IPS-18c (cell line): ENCODE results near the gene ZNF83.
"Not testable (repeated sequence)": the region's sequence is repeated elsewhere in the genome, so short reads cannot be mapped to it uniquely, and the experiment has no call there.

Experiments used
- H3K4me3 ChIP-seq: 2 replicates; pipeline ENCODE4 v1.7.0; 2013; ENCODE audit warnings: low read depth, mild to moderate bottlenecking, low read length, moderate library complexity; ENCODE audit not compliant: insufficient read depth
- H3K9me3 ChIP-seq: one replicate; pipeline ENCODE4 v1.6.1; 2013; ENCODE audit warnings: mild to moderate bottlenecking, low read length, moderate library complexity; ENCODE audit not compliant: control insufficient read depth, insufficient read depth

Gene ZNF83

DNA sequence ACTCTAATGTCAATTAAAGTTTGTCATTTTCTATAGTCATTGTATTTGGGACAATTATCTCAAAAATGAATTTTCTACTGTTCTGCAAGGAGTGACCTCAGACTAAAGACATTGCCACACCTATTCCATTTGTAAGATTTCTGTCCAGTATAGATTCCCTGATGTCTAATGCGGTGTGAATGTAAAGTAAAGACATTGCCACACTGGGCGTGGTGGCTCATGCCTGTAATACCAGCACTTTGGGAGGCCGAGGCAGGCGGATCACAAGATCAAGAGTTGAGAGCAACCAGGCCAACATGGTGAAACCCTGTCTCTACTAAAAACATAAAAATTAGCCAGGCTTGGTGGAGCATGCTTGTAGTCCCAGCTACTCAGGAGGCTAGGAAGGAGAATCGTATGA, 13.8 kb upstream of the ZNF83 start:
- Histone ChIP-seq H3K4me3 (no peak overlapping the region), H3K9me3 (peaks cover 2% of the 10 kb centered on the region)

DNA sequence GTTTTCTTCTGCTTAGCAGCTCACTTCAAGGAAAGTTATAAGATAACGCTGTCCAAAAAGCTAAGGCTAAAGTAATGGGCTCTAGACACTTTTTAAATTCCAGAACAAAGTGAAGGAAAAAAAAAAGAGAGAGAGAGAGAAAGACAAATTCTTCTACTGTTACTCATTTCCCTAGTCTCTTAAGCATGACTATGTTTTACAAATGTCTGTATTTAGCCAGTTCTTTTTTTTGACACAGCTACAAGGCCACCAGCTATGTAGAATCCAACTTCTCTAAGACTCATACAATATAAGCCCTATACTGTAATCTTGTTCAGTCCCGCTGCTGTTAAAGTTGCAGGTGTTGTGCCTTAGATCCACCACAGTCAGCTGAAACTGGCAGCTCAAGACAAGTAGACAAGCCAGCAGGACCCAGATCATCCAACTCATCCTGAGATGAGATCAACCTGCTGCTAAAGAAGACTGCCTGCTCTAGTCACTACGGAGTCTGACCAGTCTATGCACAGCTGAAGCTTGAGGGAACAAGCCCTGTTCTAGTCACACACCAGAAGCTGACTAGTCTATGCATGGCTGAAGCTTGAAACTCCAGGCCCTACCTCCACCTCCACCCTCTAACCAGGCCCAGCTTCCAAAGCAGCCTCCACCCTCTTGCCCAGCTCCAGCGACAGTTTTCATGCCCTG, 10.3 kb upstream of the ZNF83 start:
- Histone ChIP-seq H3K4me3 (no peak overlapping the region), H3K9me3 (peaks cover 2% of the 10 kb centered on the region)

DNA sequence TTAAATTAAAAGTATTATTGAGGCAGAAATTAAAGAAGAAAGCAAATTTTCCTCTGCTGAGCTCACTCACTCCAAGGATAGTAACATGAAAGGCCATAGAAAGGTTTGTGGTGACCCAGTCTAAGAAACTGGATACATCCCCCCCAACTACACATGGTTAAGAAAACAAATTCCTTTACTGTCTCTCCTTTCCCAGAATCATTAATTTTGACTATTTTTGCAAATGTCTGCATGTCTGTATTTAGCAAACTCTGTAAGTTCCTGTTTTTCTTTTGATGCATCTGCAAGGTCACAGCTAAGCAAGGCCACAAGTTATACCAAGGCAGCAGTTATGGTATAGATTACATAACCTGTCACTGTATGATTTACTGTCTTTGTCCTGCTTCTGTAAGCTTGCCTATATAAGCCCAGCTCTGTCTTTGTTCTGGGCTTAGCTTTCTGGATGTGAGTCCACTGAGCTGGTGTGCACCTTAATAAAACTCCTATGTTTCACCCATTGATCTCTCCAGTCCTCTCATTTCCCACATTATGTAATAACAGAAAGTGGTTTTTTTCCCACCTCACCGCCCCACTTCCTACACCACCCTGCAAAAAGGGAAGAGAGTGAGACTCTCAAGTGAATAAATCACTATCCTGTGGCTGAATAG, 8.5 kb upstream of the ZNF83 start:
- Histone ChIP-seq H3K4me3 (no peak overlapping the region), H3K9me3 (peaks cover 2% of the 10 kb centered on the region)

DNA sequence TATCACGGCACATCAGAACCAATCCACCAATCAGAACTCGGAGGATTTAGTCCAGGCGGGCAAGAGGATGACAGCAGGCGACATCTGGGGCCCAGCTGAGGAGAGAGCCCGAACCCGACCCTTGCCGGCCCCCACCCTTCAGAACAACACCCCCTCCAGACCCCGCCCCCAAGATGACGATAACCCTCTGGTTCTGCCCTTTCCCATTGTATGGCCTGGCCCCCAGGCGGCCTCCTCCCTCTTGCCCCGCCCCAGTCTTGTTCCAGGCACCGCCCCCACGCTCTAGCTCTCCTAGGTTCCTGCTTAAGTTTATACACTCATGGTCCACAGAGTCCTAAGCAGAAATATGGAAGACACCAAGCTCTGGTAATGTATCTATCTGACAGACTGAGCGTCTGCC, 2.8 kb upstream of the ZNF83 start:
- Histone ChIP-seq H3K9me3 (peaks cover 2% of the 10 kb centered on the region), H3K4me3 (no peak overlapping the region)

DNA sequence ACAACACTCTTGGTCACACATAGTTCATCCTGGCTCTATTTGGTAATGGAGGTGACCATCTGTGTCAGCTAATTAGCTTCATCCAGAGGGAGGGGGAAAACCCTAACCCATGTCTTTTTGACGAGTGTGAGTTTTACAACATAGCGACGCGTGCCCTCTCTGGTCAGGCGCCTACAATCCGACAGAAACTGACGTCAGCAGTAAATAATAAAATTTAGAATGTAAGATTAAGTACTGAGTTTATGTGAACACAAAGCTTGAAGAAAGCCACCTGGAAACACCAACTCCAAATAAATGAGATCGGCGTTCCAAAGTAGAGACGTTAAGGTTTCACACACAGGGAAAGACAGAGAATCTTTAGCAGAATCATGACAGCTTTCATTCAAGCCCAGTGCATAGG, 1.8 kb upstream of the ZNF83 start:
- Histone ChIP-seq H3K9me3 (peaks cover 2% of the 10 kb centered on the region), H3K4me3 (no peak overlapping the region)

DNA sequence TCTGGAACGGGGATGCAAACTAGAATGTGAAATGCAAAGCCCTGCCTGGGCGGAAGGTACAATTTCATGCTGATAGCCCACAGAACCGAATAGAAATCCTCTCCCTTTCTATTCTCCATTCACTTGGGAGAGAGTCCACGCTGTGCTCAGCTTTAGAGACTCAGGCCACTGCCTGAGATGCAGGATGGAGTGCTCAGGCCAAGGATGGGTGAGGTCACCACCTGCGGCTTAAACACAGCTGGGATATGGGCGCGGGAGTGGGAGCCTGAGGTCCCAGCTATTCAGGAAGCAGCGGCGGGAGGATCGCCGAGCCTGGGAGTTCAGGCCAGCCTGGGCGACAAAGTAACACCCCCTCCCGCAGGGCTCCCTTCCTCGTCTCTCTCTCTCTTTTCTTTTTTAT, 446 bp upstream of the ZNF83 start:
- peaks cover 2% of the 10 kb centered on the region for H3K9me3 ChIP-seq
- H3K4me3 ChIP-seq: peak overlapping the region; percentile 50

DNA sequence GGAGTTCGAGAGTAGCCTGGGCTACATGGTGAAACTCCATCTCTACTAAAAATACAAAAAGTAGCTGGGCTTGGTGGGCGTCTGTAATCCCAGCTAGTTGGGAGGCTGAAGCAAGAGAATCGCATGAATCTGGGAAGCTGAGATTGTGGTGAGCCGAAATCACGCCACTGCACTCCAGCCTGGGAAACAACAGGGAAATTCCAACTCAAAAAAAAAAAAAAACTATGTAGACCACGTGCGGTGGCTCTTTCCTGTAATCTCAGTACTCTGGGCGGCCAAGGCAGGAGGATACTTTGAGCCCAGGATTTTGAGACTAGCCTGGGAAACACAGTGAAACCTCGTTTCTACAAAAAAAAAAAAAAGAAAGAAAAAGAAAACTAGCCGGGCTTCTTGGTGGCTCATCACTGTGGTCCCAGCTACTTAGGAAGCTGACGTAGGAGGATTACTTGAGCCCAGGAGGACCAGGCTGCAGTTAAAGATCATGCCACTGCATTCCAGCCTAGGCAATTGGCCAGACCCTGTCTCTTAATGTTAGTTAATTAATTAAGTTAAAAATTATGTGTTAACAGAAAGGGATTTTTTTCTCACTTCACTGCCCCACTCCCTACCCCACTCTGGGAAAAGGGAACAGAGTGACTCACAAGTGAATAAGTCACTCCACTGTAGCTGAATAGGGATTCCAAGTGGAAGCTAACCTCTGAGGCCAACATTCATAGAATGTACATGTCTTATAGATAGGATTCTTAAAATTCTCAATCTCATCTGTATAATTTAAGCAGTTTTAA, 2.2 kb downstream of the ZNF83 start:
- Histone ChIP-seq H3K9me3 (peaks cover 2% of the 10 kb centered on the region), H3K4me3 (no peak overlapping the region)

DNA sequence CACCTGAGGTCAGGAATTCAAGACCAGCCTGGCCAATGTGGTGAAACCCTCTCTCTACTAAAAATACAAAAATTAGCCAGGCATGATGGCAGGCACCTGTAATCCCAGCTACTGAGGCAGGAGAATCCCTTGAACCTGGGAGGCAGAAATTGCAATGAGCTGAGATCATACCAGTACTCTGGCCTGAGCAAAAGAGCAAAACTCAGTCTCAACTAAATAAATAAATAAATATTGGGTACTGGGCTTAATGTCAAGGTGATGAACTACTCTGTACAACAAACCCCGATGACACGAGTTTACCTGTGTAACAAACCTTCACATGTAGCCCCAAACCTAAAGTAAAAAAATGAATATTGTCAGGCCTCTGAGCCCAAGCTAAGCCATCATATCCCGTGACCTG, 10.7 kb downstream of the ZNF83 start:
- H3K4me3 ChIP-seq, H3K9me3 ChIP-seq: not testable (repeated sequence)

DNA sequence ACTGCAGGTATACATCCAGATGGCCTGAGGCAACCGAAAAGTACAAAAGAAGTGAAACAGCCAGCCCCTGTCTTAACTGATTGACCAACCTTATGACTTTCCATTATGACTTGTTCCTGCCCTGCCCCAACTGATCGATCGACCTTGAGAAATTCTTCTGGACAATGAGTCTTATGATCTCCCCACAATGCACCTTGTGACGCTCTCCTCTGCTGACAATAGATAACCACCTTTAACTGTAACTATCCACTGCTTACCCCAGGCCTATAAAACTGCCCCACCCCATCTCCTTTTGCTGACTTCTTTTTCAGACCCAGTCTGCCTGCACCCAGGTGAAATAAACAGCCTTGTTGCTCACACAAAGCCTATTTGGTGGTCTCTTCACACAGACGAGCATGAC, 11.2 kb downstream of the ZNF83 start:
- Histone ChIP-seq H3K9me3 (peaks cover 2% of the 10 kb centered on the region), H3K4me3 (no peak overlapping the region)

DNA sequence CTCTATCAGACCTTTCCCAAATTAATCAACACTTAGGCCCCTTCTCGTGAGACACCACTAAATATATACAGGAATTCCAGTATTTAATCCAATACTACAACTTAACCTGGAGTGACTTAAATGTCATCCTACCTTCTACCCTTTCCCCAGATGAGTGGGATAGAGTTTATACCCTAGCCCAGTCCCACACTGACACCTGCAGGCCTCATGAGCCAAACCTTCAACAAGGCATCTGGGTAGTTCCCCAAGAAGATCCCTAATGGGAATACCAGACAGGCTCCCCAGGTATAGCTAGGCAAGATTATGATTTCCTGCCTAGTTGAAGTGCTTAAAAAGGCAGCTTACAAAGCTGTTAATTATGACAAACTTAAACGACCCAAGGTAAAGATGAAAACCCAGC, 15.9 kb downstream of the ZNF83 start:
- Histone ChIP-seq H3K9me3 (no peaks in the 10 kb centered on the region), H3K4me3 (no peak overlapping the region)

DNA sequence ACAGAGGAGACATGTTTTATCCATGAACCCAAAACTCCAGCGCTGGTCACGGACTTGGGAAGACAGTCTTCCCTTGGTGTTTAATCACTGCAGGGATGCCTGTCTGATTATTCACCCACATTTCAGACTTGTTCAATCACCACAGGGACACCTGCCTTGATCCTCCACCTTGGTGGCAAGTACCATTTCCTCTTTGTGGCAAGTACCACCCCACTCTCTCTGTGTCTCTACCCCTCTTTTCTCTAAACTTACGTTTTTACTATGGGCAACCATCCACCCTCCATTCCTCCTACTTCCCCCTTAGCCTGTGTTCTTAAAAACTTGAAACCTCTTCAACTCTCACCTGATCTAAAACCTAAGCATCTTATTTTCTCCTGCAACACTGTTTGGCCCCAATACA, 16.8 kb downstream of the ZNF83 start:
- Histone ChIP-seq H3K4me3 (no peak overlapping the region), H3K9me3 (no peaks in the 10 kb centered on the region)

DNA sequence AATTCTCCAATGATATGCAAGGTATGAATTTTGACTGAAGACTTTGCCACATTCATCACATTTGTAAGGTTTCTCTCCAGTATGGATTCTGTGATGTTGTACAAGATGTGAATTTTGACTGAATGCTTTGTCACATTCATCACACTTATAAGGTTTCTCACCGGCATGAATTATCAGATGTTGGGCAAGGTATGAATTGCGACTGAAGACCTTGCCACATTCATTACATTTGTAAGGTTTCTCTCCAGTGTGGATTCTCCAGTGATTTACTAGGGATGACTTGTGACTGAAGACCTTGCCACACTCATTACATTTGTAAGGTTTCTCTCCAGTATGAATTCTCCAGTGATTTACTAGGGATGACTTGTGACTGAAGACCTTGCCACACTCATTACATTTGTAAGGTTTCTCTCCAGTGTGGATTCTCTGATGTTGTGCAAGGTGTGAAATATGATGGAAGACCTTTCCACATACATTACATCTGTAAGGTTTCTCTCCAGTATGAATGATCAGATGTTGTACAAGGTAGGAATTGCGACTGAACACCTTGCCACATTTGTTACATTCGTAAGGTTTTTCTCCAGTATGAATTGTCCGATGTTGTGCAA, 24.8 kb downstream of the ZNF83 start:
- Histone ChIP-seq H3K9me3 (no peaks in the 10 kb centered on the region), H3K4me3 (no peak overlapping the region)

DNA sequence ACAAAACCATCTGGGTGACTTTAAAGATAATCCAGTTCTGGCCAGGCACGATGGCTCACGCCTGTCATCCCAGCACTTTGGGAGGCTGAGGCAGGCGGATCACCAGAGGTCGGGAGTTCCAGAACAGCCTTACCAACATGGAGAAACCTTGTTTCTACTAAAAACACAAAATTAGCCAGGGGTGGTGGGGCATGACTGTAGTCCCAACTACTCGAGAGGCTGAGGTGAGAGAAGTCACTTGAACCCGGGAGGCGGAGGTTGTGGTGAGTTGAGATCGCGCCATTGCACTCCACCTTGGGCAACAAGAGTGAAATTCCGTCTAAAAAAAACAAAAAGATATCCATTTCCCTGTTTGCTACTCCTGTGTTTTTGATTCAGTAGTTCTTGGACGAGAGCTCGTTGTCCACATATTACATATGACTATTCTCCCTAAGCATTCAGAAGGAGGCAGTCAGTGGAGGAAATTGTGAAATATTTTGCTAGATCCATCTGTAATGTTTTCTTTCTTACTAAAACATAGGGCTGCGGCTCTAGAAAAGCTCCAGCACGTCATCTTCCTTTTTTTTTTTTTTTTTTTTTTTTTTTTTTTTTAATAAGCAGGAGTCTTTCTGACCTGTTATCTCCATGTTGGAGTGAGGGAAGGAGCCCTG, 34.5 kb downstream of the ZNF83 start:
- Histone ChIP-seq H3K9me3 (peaks cover 3% of the 10 kb centered on the region), H3K4me3 (no peak overlapping the region)

DNA sequence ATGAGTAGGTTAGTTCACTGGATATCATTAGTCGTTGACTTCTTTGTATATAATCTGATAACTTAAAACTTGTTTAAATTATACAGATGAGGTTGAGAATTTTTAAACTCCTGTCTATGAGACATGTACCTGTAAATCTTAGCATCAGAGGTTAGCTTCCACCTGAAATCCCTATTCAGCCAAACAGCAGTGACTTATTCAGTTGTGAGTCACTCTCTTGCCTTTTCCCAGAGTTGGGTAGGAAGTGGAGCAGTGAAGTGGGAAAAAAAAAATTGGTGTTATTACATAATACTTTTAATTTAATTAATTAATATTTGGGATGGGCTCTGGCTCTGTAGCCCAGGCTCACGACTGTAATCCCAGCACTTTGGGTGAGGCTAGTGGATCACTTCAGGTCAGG, 35.2 kb downstream of the ZNF83 start:
- Histone ChIP-seq H3K4me3 (no peak overlapping the region), H3K9me3 (peaks cover 3% of the 10 kb centered on the region)

DNA sequence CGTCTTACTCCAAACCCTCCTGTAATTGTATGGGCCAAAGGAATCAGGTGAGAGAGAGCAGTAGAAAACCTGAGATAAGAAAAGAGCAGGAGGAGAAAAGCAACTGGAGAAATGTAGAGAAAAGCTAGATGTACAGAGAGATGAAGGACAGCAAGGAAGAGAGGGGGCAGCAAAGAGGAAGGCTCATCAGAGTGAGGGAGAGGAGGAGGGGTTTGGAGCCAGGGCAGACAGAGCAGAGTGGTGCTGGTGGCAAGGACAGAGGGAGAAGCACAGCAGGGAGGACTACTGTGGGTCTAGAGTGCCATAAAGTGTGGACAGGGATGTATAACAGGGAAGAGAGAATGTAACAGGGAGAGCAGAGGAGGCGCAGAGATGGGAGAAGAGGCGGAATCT, 36.2 kb downstream of the ZNF83 start:
- H3K9me3 ChIP-seq: not testable (repeated sequence)
- H3K4me3 ChIP-seq: peak overlapping the region; percentile 77

DNA sequence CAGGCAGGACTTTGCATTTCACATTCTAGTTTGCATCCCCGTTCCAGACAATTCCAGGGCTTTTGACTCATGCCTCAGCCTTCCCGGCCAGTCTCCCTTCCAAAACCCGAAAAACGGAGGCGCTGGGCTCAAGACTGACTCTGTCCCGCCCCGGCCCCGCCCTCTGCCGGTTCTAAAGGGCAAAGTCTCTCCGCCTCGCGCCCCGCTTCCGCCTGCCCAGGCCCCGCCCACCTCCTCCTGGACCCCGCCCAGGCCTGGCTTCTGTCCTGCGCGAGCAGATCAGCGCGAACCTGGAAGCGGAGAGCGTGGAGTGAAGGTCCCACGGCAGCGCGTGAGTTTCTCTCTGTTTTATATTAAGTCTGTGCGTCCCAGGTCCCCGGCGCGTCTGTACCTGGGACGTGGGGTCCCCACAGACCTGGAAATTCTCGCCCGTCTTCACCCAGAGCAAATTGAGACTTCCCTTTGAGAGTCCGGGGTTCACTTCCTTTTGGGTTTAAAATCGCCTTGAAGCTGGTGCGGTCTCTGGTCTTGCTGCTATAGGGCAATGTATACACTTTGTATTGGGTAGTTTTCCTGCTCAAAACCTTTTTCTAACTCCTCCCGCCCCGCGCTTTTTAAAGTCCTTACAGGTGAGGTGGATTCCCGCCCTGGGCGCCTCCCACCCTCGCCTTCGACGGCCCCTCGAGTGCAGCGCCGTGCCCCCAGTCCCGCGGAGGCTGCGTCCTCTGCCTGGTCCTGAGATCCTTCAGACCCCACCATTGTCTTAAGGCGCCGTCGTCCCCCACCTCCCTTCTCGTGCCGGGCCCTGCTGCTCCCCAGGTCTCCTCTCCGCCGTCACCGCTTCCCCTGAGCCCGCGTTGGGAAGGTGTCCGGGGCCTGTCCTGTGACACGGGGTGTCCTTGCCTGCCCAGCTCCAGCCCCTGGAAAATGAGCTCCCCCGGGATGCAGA, 36.9 kb downstream of the ZNF83 start:
- Histone ChIP-seq H3K9me3 (peaks cover 3% of the 10 kb centered on the region), H3K4me3 (peak overlapping the region; percentile 77)

DNA sequence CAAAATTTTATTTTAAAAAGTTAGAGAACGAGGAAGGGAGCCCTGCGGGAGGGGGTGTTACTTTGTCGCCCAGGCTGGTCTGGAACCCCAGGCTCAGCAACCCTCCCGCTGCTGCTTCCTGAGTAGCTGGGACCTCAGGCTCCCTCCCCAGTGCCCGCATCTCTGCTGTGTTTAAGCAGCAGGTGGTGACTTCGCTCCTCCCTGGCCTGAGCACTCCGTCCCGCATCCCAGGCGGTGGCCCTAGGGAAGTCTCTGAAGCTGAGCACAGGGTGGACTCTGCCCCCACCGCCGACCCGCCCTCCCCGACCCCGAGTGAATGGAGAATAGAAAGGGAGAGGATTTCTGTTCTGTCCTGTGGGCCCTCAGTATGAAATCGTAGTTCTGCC, 37.5 kb downstream of the ZNF83 start:
- H3K4me3 ChIP-seq: peak overlapping the region; percentile 77

More for the DNA sequence above, 37.5 kb downstream of the ZNF83 start:
- peaks cover 3% of the 10 kb centered on the region for H3K9me3 ChIP-seq
